Measurements from ENCODE around the gene COL19A1. TPM values are rescaled to one million over a fixed set of nuclear protein-coding genes. Genes with fewer than 3 reads are reported as not detected.

The COL19A1 gene
- total and polyA plus RNA-seq, 2 of the 13 experiments (the other 11 are each of a cell fraction or from before 2014, with no cell fraction given), result not detected

DNA sequence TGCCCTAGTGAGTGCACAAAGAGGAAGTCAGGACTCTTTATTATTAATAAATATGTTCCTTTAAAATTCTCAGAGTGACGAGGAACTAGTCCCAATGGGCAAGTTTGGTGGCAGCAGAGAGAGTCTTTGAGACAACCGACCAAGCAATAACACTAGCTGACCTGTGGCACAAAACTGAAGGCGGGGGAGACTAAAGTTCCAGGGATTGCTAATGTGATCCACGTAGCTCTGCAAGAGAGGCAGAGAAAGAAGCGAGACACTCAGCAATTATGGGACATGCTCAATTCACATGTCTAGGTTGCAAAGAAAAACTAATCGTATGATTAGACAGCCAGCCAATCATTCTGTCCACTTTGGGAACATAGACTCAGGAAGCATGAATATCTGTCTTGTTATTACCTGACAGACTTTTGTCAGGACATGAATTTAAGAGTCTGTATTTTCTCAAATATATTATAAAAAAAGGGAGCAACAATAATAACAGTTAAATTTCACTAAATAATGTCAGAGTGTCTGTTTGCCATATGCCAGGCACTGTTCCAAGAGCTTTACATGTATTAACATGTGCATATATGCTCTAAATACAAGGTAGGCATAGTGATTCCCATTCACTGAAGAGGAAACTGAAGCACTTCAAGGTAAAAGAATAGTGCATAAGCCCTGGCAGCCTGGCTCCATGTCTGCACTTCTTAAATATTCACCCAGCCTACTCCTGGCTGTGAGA is 355.5 kb downstream of the COL19A1 start:
- BruUV-seq (replicated peaks), result no TSS peak
- Histone ChIP-seq H3K4me2 (ENCODE audit: low read depth, low read length) (peak overlapping the region; percentile 60), H3K4me1 (ENCODE audit: insufficient read depth, low read length) (peaks cover 16% of the 10 kb centered on the region), H3K27ac (ENCODE audit: extremely low read length, insufficient read depth, low read length) (no peak overlapping the region), H3K79me2 (ENCODE audit: insufficient read depth, low read length) (no peaks in the 10 kb centered on the region), H4K20me1 (ENCODE audit: insufficient read depth, low read length) (no peaks in the 10 kb centered on the region), H3K9ac (ENCODE audit: insufficient read depth, low read depth, low read length) (peak overlapping the region; percentile 14; the same call in 1 of the 2 replicates), H3K9me3 (ENCODE audit: low read length) (no peaks in the 10 kb centered on the region), H3K27me3 (ENCODE audit: control insufficient read depth in 1 of 2, insufficient read depth in 2 of 2, low read length in 2 of 2) (peaks cover 0 to 4% of the 10 kb centered on the region in 2 experiments; a peak in 1 of 5 replicates), H2AFZ (ENCODE audit: low read length) (peak overlapping the region; percentile 38), H3K4me3 (replicated peaks in 1 of 3; ENCODE audit: insufficient read depth in 1 of 3, low read depth in 2 of 3, low read length in 3 of 3) (peak overlapping the region in 1 of 3 experiments; percentile 10; a peak in 1 of 6 replicates), H3K36me3 (replicated peaks in 1 of 2; ENCODE audit: control insufficient read depth in 1 of 2, insufficient read depth in 2 of 2, low read length in 2 of 2) (no peaks in the 10 kb centered on the region)
- intact Hi-C loops (cut with micrococcal nuclease; ENCODE audit: unreplicated experiment) (loop anchor here (1.0 to 5.0 kb wide), 4 partner anchors 67 to 790 kb away; no protein-coding TSS in a partner anchor), in situ Hi-C loops (cut with HindIII; ENCODE audit: extremely low pct_ligation_motif_present, low pct_unique_long_range_greater_than_20kb) (loop anchor here (5.0 to 25.0 kb wide), 3 partner anchors 65 to 465 kb away; no protein-coding TSS in a partner anchor)
- CTCF ChIA-PET (ENCODE audit: low intra/inter-chr PET ratio, low total read pairs), result interaction anchor here (1.2 to 2.3 kb wide), 4 partner anchors 67 to 662 kb away, joined by 4 to 14 read pairs (median 4); no protein-coding TSS in a partner anchor
- ATAC-seq, result peak; percentile 75
- POLR2A ChIA-PET, result no interaction called here
- 3% methylated on average over 6 of the region's 6 CpGs for WGBS (ENCODE audit: low lambda C conversion rate)
- TF ChIP-seq PHF8 (CRISPR knock-in tag; IDR thresholded peaks at IDR 0.05), result no peak
- no peak for TF ChIP-seq BRD4 (CRISPR knock-in tag; IDR thresholded peaks at IDR 0.05)
- DNase-seq (ENCODE audit: low spot score), result no peak
- peak; percentile 32 for FAIRE-seq

DNA sequence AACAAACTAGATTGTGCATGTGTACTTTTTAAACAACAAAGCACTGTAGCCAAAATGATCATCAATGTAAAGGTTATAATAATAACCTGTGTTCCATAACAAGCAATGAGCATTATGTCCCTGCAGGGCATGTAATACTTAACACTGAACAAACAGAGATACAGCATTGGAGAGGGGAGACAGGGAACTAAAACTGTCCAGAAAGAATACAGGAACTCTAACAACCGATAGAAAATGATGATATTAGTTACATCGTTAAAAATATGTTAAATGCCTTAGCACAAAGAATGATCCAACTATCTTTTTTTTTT is 356.0 kb downstream of the COL19A1 start:
- H3K36me3 ChIP-seq (replicated peaks in 1 of 2; ENCODE audit: control insufficient read depth in 1 of 2, insufficient read depth in 2 of 2, low read length in 2 of 2), result no peaks in the 10 kb centered on the region
- no TSS peak for BruUV-seq (replicated peaks)
- ChIA-PET CTCF (ENCODE audit: low intra/inter-chr PET ratio, low total read pairs) (interaction anchor here (2.3 kb wide), 1 partner anchor 147 kb away, joined by 14 read pairs; no protein-coding TSS in a partner anchor), POLR2A (no interaction called here)
- FAIRE-seq (no peak), DNase-seq (ENCODE audit: low spot score) (no peak), ATAC-seq (peak; percentile 69)
- H3K4me1 ChIP-seq (ENCODE audit: insufficient read depth, low read length), result peaks cover 16% of the 10 kb centered on the region
- TF ChIP-seq CCDC6 (CRISPR knock-in tag; IDR thresholded peaks at IDR 0.05) (no peak), NFKBIZ (CRISPR knock-in tag; IDR thresholded peaks at IDR 0.05) (no peak), HHEX (CRISPR knock-in tag; IDR thresholded peaks at IDR 0.05) (no peak), ZNF629 (CRISPR knock-in tag; conservative IDR thresholded peaks at IDR 0.05) (no peak), ZNF614 (CRISPR knock-in tag; IDR thresholded peaks at IDR 0.05; ENCODE audit: borderline replicate concordance) (no peak), MXD4 (CRISPR knock-in tag; IDR thresholded peaks at IDR 0.05) (no peak), SMC3 (IDR thresholded peaks at IDR 0.05; ENCODE audit: low read length) (no peak), ZNF224 (CRISPR knock-in tag; IDR thresholded peaks at IDR 0.05) (no peak), ZNF564 (CRISPR knock-in tag; IDR thresholded peaks at IDR 0.05) (no peak)
- TF ChIP-seq, protein P1, sequence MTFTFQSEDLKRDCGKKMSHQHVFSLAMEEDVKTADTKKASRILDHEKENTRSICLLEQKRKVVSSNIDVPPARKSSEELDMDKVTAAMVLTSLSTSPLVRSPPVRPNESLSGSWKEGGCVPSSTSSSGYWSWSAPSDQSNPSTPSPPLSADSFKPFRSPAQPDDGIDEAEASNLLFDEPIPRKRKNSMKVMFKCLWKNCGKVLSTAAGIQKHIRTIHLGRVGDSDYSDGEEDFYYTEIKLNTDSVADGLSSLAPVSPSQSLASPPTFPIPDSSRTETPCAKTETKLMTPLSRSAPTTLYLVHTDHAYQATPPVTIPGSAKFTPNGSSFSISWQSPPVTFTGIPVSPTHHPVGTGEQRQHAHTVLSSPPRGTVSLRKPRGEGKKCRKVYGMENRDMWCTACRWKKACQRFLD (CRISPR knock-in tag; IDR thresholded peaks at IDR 0.05; ENCODE audit: borderline replicate concordance), result no peak
- TF ChIP-seq, protein P2, sequence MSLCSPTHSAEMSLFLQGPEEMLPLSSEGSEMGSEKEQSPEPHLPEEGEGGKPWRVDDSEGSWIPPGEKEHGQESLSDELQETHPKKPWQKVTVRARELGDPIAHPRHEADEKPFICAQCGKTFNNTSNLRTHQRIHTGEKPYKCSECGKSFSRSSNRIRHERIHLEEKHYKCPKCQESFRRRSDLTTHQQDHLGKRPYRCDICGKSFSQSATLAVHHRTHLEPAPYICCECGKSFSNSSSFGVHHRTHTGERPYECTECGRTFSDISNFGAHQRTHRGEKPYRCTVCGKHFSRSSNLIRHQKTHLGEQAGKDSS (CRISPR knock-in tag; IDR thresholded peaks at IDR 0.05; ENCODE audit: borderline replicate concordance, low read depth), result no peak
- no peak overlapping the region for H3K27ac ChIP-seq (ENCODE audit: extremely low read length, insufficient read depth, low read length)
- no peak overlapping the region for H3K9ac ChIP-seq (ENCODE audit: insufficient read depth, low read depth, low read length)
- no peaks in the 10 kb centered on the region for H4K20me1 ChIP-seq (ENCODE audit: insufficient read depth, low read length)
- no peaks in the 10 kb centered on the region for H3K79me2 ChIP-seq (ENCODE audit: insufficient read depth, low read length)
- peaks cover 0 to 4% of the 10 kb centered on the region in 2 experiments; a peak in 1 of 5 replicates for H3K27me3 ChIP-seq (ENCODE audit: control insufficient read depth in 1 of 2, insufficient read depth in 2 of 2, low read length in 2 of 2)
- no peak overlapping the region for H2AFZ ChIP-seq (ENCODE audit: low read length)
- in situ Hi-C loops (cut with HindIII; ENCODE audit: extremely low pct_ligation_motif_present, low pct_unique_long_range_greater_than_20kb), result loop anchor here (5.0 to 25.0 kb wide), 3 partner anchors 65 to 465 kb away; no protein-coding TSS in a partner anchor
- intact Hi-C loops (cut with micrococcal nuclease; ENCODE audit: unreplicated experiment), result loop anchor here (5.0 kb wide), 1 partner anchor 790 kb away; no protein-coding TSS in a partner anchor
- no peaks in the 10 kb centered on the region for H3K9me3 ChIP-seq (ENCODE audit: low read length)
- no peak overlapping the region for H3K4me2 ChIP-seq (ENCODE audit: low read depth, low read length)
- WGBS (ENCODE audit: low lambda C conversion rate), result 39% methylated on average over 2 of the region's 2 CpGs
- H3K4me3 ChIP-seq (replicated peaks in 1 of 3; ENCODE audit: insufficient read depth in 1 of 3, low read depth in 2 of 3, low read length in 3 of 3), result no peak overlapping the region
